GM23338 (cell line): ENCODE data around the gene NRBP1. TPM values are rescaled to one million over a fixed set of nuclear protein-coding genes. Genes with fewer than 3 reads are reported as not detected.

ENCODE experiments used
- ATAC-seq: fragments of 200-7000 bp; cut with Tn5 transposase; 3 replicates; pipeline ENCODE4 v1.9.1; 2020
- DNase-seq: peaks from one replicate; pipeline ENCODE4 v3.0.0-alpha.2; 2015; ENCODE audit warnings: low spot score
- H2AFZ ChIP-seq: fragments of 200-600 bp; sonication (generic); 2 replicates; pipeline ENCODE4 v1.8.0; 2016; ENCODE audit warnings: antibody characterized with exemption, mild to moderate bottlenecking, moderate library complexity
- H3F3A ChIP-seq: fragments of 200-600 bp; sonication (generic); replicated peaks from 2 replicates; pipeline ENCODE4 v1.8.0; 2017; ENCODE audit warnings: antibody characterized with exemption, mixed run types, low read depth
- H3K27ac ChIP-seq: fragments of 200-600 bp; sonication (generic); 2 replicates; pipeline ENCODE4 v1.6.1; 2016; ENCODE audit warnings: low read depth
- H3K27me3 ChIP-seq: fragments of 200-600 bp; sonication (generic); 2 replicates; pipeline ENCODE4 v1.8.0; 2016; ENCODE audit warnings: mild to moderate bottlenecking, mixed run types, moderate library complexity; ENCODE audit not compliant: insufficient read depth
- H3K36me3 ChIP-seq: fragments of 200-600 bp; sonication (generic); 2 replicates; pipeline ENCODE4 v1.8.0; 2016; ENCODE audit warnings: mild to moderate bottlenecking; ENCODE audit not compliant: insufficient read depth
- H3K4me1 ChIP-seq: fragments of 200-600 bp; sonication (generic); 2 replicates; pipeline ENCODE4 v1.8.0; 2016; ENCODE audit warnings: mild to moderate bottlenecking, moderate library complexity; ENCODE audit not compliant: insufficient read depth
- H3K4me2 ChIP-seq: fragments of 200-600 bp; sonication (generic); 2 replicates; pipeline ENCODE4 v1.7.1; 2017; ENCODE audit warnings: mixed run types
- H3K4me3 ChIP-seq: fragments of 200-600 bp; sonication (generic); 2 replicates; pipeline ENCODE4 v1.6.1; 2016; ENCODE audit warnings: mixed run types
- H3K79me2 ChIP-seq: fragments of 200-600 bp; sonication (generic); replicated peaks from 2 replicates; pipeline ENCODE4 v1.8.0; 2017; ENCODE audit warnings: mild to moderate bottlenecking; ENCODE audit not compliant: insufficient read depth
- H3K9me2 ChIP-seq: fragments of 200-600 bp; sonication (generic); 2 replicates; pipeline ENCODE4 v1.8.0; 2017; ENCODE audit not compliant: insufficient read depth
- H4K20me1 ChIP-seq: fragments of 200-600 bp; sonication (generic); replicated peaks from 2 replicates; pipeline ENCODE4 v1.8.0; 2017; ENCODE audit warnings: mild to moderate bottlenecking; ENCODE audit not compliant: insufficient read depth
- H3K27ac Mint-ChIP-seq: 2 replicates; pipeline ENCODE4 v1.8.0; 2020; ENCODE audit warnings: inconsistent platforms, mild to moderate bottlenecking, moderate library complexity, mixed read lengths
- H3K27me3 Mint-ChIP-seq: 3 replicates; pipeline ENCODE4 v1.8.0; 2022; ENCODE audit warnings: low read depth, mild to moderate bottlenecking, moderate library complexity, mixed read lengths, inconsistent platforms; ENCODE audit not compliant: insufficient read depth, poor library complexity
- H3K36me3 Mint-ChIP-seq: 3 replicates; pipeline ENCODE4 v1.8.0; 2021; ENCODE audit warnings: low read depth, mild to moderate bottlenecking, inconsistent platforms, moderate library complexity, mixed read lengths
- H3K4me1 Mint-ChIP-seq: 3 replicates; pipeline ENCODE4 v1.8.0; 2020; ENCODE audit warnings: mild to moderate bottlenecking, inconsistent platforms, mixed read lengths
- H3K4me3 Mint-ChIP-seq: 3 replicates; pipeline ENCODE4 v1.8.0; 2021; ENCODE audit warnings: moderate library complexity, mild to moderate bottlenecking, inconsistent platforms, mixed read lengths
- H3K9me3 Mint-ChIP-seq: 3 replicates; pipeline ENCODE4 v1.8.0; 2020; ENCODE audit warnings: moderate library complexity, mild to moderate bottlenecking, inconsistent platforms, mixed read lengths
- CREB1 ChIP-seq: fragments of 250-450 bp; sonication (Bioruptor Pico); IDR thresholded peaks from 2 replicates; pipeline ENCODE4 v1.5.0; 2020; ENCODE audit warnings: low read depth, mild to moderate bottlenecking, moderate library complexity
- EZH2 ChIP-seq: fragments of 200-600 bp; sonication (generic); IDR thresholded peaks from one replicate; pipeline ENCODE4 v1.8.0; 2017; ENCODE audit warnings: antibody characterized with exemption, mild to moderate bottlenecking, low read depth; ENCODE audit not compliant: unreplicated experiment
- EZH2phosphoT487 ChIP-seq: fragments of 200-600 bp; sonication (generic); IDR thresholded peaks from one replicate; pipeline ENCODE4 v1.8.1; 2018; ENCODE audit warnings: antibody characterized with exemption; ENCODE audit not compliant: unreplicated experiment
- JUNB ChIP-seq: IDR thresholded peaks from one replicate; pipeline ENCODE4 v1.6.1; 2016; ENCODE audit warnings: antibody characterized with exemption; ENCODE audit not compliant: unreplicated experiment
- NANOG ChIP-seq: IDR thresholded peaks from 2 replicates; pipeline ENCODE4 v1.6.1; 2016; ENCODE audit warnings: antibody characterized with exemption, borderline replicate concordance
- POLR2AphosphoS5 ChIP-seq: IDR thresholded peaks from 2 replicates; pipeline ENCODE4 v1.6.1; 2016; ENCODE audit warnings: antibody characterized with exemption, low read depth
- STAT1 ChIP-seq: IDR thresholded peaks from one replicate; pipeline ENCODE4 v1.6.1; 2016; ENCODE audit warnings: antibody characterized with exemption; ENCODE audit not compliant: unreplicated experiment
- ZNF114 ChIP-seq: fragments of 250-450 bp; sonication (Bioruptor Pico); IDR thresholded peaks from 2 replicates; pipeline ENCODE4 v1.5.0; 2020; ENCODE audit warnings: mild to moderate bottlenecking, moderate library complexity
- ZNF331 ChIP-seq: fragments of 250-450 bp; sonication (Bioruptor Pico); IDR thresholded peaks from 2 replicates; pipeline ENCODE4 v1.5.0; 2020; ENCODE audit warnings: low read depth, mild to moderate bottlenecking, moderate library complexity
- polyA plus RNA-seq: library from polyadenylated mRNA; unstranded; fragments of >200 nt; fragmentation: Nextera tagmentation; extraction: Ambion mirVana; gene quantifications from 2 replicates; pipeline ENCODE4 v1.2.1, GENCODE V29; 2016
- total RNA-seq: library from RNA; depleted of rRNA; stranded (reverse); fragments of >200 nt; shearing (Covaris generic); gene quantifications from 2 replicates; pipeline ENCODE4 v1.2.3, GENCODE V29; 2014
- TF ChIP-seq, protein P1 (sequence below): IDR thresholded peaks from one replicate; pipeline ENCODE4 v1.6.1; 2018; ENCODE audit warnings: antibody characterized with exemption; ENCODE audit not compliant: unreplicated experiment
- TF ChIP-seq, protein P2 (sequence below): fragments of 250-450 bp; sonication (Bioruptor Pico); IDR thresholded peaks from 2 replicates; pipeline ENCODE4 v1.5.0; 2020; ENCODE audit warnings: mild to moderate bottlenecking, moderate library complexity
- TF ChIP-seq, protein P3 (sequence below): IDR thresholded peaks from 2 replicates; pipeline ENCODE4 v1.6.1; 2016; ENCODE audit warnings: antibody characterized with exemption
- TF ChIP-seq, protein P4 (sequence below), 2 experiments: fragments of 200-600 bp in 1 of 2; sonication (generic) in 1 of 2; conservative IDR thresholded peaks; 2 replicates each; pipeline versions ENCODE4 v1.5.1 to v1.6.1; 2016 to 2017; ENCODE audit warnings: antibody characterized with exemption in 2 of 2, low read depth in 2 of 2, mild to moderate bottlenecking in 2 of 2, moderate library complexity in 1 of 2

The NRBP1 gene
- total and polyA plus RNA-seq, 2 experiments from 2014 or later = 75.0 to 128 TPM

DNA sequence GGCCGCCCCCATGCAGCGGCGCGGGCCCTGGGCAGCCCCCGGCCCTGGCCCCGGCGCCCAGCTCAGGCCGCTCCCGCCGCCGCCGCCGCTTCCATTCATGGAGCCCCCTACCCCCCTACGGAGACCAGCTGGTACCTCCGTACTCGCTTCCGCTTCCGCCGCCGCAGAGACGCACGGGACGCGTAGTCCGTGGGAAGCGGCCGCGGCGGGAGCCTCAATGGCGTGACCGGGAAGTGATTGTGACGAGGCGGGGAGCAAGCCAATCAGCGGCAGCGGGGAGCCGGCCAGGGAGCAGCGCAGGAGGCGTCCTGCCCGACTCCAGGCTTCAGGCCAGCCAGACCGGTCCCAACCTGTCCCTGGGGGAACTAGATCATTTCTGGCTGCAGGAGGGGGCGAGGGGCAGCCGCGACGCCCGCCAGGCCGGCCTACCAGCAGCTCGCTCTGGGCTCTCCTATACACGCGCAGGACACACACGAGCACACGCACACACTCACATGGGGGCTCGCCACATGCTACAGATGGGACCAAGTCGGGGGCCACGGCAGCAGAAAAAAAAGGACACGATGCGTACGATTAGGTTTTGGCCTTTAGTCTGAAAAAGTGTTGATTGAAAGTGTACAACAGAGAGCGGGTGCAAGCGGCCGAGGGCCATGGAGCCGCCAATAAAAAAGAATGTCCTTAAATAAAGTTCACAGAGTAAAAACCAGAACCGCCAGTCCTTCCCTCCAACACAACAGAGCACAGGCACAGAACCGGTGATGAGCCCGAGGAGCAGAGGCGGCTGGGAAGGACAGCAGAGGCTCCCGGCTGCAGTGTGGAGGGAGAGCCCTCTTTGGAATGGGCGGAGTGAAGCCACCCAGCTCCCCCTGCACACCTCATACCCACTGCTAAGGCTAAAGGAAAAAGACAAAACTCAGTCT lies 47.5 kb upstream of the NRBP1 start, which contains the start of gene ZNF513:
Gene ZNF513, minus strand, starts transcription at position 109 of the 920 bp plus-strand sequence. CDS start 208 bp downstream, outside the sequence.
- Histone ChIP-seq H3K9me2 (no peaks in the 10 kb centered on the region), H2AFZ (peak within 1 kb of the TSS; percentile 81; the same call in 1 of the 2 replicates)

More for the DNA sequence above, 47.5 kb upstream of the NRBP1 start, which contains the start of gene ZNF513:
- Histone ChIP-seq H4K20me1 (peaks cover 3% of the 10 kb centered on the region), H3K79me2 (peaks cover 14% of the 10 kb centered on the region), H3K36me3 (peaks cover 48% of the 10 kb centered on the region), H3K4me2 (peak within 1 kb of the TSS; percentile 99), H3K4me3 (peak within 1 kb of the TSS; percentile 99), H3K27ac (peak within 1 kb of the TSS; percentile 99), H3K27me3 (no peaks in the 10 kb centered on the region), H3F3A (peaks cover 47% of the 10 kb centered on the region), H3K4me1 (peaks cover 7% of the 10 kb centered on the region)
- Mint-ChIP-seq H3K27ac (peak within 1 kb of the TSS; percentile 100), H3K4me1 (peaks cover 17% of the 10 kb centered on the region), H3K36me3 (peaks cover 78% of the 10 kb centered on the region), H3K4me3 (peak within 1 kb of the TSS; percentile 90), H3K27me3 (peaks cover 27% of the 10 kb centered on the region), H3K9me3 (no peaks in the 10 kb centered on the region)
- no peak for TF ChIP-seq EZH2
- TF ChIP-seq STAT1 = no peak
- no peak for TF ChIP-seq EZH2phosphoT487
- TF ChIP-seq, protein P1, sequence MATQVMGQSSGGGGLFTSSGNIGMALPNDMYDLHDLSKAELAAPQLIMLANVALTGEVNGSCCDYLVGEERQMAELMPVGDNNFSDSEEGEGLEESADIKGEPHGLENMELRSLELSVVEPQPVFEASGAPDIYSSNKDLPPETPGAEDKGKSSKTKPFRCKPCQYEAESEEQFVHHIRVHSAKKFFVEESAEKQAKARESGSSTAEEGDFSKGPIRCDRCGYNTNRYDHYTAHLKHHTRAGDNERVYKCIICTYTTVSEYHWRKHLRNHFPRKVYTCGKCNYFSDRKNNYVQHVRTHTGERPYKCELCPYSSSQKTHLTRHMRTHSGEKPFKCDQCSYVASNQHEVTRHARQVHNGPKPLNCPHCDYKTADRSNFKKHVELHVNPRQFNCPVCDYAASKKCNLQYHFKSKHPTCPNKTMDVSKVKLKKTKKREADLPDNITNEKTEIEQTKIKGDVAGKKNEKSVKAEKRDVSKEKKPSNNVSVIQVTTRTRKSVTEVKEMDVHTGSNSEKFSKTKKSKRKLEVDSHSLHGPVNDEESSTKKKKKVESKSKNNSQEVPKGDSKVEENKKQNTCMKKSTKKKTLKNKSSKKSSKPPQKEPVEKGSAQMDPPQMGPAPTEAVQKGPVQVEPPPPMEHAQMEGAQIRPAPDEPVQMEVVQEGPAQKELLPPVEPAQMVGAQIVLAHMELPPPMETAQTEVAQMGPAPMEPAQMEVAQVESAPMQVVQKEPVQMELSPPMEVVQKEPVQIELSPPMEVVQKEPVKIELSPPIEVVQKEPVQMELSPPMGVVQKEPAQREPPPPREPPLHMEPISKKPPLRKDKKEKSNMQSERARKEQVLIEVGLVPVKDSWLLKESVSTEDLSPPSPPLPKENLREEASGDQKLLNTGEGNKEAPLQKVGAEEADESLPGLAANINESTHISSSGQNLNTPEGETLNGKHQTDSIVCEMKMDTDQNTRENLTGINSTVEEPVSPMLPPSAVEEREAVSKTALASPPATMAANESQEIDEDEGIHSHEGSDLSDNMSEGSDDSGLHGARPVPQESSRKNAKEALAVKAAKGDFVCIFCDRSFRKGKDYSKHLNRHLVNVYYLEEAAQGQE = no peak
- TF ChIP-seq, protein P2, sequence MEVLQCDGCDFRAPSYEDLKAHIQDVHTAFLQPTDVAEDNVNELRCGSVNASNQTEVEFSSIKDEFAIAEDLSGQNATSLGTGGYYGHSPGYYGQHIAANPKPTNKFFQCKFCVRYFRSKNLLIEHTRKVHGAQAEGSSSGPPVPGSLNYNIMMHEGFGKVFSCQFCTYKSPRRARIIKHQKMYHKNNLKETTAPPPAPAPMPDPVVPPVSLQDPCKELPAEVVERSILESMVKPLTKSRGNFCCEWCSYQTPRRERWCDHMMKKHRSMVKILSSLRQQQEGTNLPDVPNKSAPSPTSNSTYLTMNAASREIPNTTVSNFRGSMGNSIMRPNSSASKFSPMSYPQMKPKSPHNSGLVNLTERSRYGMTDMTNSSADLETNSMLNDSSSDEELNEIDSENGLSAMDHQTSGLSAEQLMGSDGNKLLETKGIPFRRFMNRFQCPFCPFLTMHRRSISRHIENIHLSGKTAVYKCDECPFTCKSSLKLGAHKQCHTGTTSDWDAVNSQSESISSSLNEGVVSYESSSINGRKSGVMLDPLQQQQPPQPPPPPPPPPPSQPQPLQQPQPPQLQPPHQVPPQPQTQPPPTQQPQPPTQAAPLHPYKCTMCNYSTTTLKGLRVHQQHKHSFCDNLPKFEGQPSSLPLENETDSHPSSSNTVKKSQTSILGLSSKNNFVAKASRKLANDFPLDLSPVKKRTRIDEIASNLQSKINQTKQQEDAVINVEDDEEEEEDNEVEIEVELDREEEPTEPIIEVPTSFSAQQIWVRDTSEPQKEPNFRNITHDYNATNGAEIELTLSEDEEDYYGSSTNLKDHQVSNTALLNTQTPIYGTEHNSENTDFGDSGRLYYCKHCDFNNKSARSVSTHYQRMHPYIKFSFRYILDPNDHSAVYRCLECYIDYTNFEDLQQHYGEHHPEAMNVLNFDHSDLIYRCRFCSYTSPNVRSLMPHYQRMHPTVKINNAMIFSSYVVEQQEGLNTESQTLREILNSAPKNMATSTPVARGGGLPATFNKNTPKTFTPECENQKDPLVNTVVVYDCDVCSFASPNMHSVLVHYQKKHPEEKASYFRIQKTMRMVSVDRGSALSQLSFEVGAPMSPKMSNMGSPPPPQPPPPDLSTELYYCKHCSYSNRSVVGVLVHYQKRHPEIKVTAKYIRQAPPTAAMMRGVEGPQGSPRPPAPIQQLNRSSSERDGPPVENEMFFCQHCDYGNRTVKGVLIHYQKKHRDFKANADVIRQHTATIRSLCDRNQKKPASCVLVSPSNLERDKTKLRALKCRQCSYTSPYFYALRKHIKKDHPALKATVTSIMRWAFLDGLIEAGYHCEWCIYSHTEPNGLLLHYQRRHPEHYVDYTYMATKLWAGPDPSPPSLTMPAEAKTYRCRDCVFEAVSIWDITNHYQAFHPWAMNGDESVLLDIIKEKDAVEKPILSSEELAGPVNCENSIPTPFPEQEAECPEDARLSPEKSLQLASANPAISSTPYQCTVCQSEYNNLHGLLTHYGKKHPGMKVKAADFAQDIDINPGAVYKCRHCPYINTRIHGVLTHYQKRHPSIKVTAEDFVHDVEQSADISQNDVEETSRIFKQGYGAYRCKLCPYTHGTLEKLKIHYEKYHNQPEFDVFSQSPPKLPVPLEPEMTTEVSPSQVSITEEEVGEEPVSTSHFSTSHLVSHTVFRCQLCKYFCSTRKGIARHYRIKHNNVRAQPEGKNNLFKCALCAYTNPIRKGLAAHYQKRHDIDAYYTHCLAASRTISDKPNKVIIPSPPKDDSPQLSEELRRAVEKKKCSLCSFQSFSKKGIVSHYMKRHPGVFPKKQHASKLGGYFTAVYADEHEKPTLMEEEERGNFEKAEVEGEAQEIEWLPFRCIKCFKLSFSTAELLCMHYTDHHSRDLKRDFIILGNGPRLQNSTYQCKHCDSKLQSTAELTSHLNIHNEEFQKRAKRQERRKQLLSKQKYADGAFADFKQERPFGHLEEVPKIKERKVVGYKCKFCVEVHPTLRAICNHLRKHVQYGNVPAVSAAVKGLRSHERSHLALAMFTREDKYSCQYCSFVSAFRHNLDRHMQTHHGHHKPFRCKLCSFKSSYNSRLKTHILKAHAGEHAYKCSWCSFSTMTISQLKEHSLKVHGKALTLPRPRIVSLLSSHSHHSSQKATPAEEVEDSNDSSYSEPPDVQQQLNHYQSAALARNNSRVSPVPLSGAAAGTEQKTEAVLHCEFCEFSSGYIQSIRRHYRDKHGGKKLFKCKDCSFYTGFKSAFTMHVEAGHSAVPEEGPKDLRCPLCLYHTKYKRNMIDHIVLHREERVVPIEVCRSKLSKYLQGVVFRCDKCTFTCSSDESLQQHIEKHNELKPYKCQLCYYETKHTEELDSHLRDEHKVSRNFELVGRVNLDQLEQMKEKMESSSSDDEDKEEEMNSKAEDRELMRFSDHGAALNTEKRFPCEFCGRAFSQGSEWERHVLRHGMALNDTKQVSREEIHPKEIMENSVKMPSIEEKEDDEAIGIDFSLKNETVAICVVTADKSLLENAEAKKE = no peak
- no peak for TF ChIP-seq ZNF114 (CRISPR knock-in tag)
- TF ChIP-seq, protein P3, sequence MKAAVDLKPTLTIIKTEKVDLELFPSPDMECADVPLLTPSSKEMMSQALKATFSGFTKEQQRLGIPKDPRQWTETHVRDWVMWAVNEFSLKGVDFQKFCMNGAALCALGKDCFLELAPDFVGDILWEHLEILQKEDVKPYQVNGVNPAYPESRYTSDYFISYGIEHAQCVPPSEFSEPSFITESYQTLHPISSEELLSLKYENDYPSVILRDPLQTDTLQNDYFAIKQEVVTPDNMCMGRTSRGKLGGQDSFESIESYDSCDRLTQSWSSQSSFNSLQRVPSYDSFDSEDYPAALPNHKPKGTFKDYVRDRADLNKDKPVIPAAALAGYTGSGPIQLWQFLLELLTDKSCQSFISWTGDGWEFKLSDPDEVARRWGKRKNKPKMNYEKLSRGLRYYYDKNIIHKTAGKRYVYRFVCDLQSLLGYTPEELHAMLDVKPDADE = peak; percentile 94
- TF ChIP-seq ZNF331 = no peak
- TF ChIP-seq CREB1 = peak; percentile 89
- TF ChIP-seq, protein P4, sequence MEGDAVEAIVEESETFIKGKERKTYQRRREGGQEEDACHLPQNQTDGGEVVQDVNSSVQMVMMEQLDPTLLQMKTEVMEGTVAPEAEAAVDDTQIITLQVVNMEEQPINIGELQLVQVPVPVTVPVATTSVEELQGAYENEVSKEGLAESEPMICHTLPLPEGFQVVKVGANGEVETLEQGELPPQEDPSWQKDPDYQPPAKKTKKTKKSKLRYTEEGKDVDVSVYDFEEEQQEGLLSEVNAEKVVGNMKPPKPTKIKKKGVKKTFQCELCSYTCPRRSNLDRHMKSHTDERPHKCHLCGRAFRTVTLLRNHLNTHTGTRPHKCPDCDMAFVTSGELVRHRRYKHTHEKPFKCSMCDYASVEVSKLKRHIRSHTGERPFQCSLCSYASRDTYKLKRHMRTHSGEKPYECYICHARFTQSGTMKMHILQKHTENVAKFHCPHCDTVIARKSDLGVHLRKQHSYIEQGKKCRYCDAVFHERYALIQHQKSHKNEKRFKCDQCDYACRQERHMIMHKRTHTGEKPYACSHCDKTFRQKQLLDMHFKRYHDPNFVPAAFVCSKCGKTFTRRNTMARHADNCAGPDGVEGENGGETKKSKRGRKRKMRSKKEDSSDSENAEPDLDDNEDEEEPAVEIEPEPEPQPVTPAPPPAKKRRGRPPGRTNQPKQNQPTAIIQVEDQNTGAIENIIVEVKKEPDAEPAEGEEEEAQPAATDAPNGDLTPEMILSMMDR (conservative IDR thresholded peaks at IDR 0.05; ENCODE audit: low read depth in 2 of 2) = no peak
- TF ChIP-seq POLR2AphosphoS5 = peak; percentile 93
- TF ChIP-seq NANOG = no peak
- no peak for TF ChIP-seq JUNB
- DNase-seq (peak; percentile 98), ATAC-seq (peak; percentile 91)
